ENCODE measurements around the gene RANBP3L.

GRCh38 chr5:36297653-36298052, 4.0 kb downstream of the RANBP3L start:
- TF ChIP-seq CTCF (IDR thresholded peaks at IDR 0.05) (no peak), POLR2A (IDR thresholded peaks at IDR 0.05) (no peak)

All from thyroid gland (tissue), 4 donors.